Loucy (cell line): ENCODE measurements around the gene ANXA11.
"Not testable (repeated sequence)": the region's sequence is repeated elsewhere in the genome, so short reads cannot be mapped to it uniquely, and the experiment has no call there.

ENCODE experiments used
- EZH2phosphoT487 ChIP-seq: fragments of 200-600 bp; IDR thresholded peaks from 2 replicates; pipeline ENCODE4 v1.6.1; 2018; ENCODE audit warnings: antibody characterized with exemption, mild to moderate bottlenecking, moderate library complexity, borderline replicate concordance
- TF ChIP-seq, protein P1 (sequence below): fragments of 200-600 bp; sonication (generic); conservative IDR thresholded peaks from 2 replicates; pipeline ENCODE4 v1.5.1; 2014; ENCODE audit warnings: mild to moderate bottlenecking, antibody characterized with exemption, low read length

GRCh38 chr10:80133687-80134086 is 71.7 kb downstream of the ANXA11 start:
- TF ChIP-seq EZH2phosphoT487, result not testable (repeated sequence)
- TF ChIP-seq, protein P1, sequence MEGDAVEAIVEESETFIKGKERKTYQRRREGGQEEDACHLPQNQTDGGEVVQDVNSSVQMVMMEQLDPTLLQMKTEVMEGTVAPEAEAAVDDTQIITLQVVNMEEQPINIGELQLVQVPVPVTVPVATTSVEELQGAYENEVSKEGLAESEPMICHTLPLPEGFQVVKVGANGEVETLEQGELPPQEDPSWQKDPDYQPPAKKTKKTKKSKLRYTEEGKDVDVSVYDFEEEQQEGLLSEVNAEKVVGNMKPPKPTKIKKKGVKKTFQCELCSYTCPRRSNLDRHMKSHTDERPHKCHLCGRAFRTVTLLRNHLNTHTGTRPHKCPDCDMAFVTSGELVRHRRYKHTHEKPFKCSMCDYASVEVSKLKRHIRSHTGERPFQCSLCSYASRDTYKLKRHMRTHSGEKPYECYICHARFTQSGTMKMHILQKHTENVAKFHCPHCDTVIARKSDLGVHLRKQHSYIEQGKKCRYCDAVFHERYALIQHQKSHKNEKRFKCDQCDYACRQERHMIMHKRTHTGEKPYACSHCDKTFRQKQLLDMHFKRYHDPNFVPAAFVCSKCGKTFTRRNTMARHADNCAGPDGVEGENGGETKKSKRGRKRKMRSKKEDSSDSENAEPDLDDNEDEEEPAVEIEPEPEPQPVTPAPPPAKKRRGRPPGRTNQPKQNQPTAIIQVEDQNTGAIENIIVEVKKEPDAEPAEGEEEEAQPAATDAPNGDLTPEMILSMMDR, result not testable (repeated sequence)
